ENCODE results near the gene NLRC3. TPM values are rescaled to one million over a fixed set of nuclear protein-coding genes. Genes with fewer than 3 reads are reported as not detected.

NLRC3 gene
- total RNA-seq, 2 donors from 2014 or later: 24.6 to 26.2 TPM

DNA sequence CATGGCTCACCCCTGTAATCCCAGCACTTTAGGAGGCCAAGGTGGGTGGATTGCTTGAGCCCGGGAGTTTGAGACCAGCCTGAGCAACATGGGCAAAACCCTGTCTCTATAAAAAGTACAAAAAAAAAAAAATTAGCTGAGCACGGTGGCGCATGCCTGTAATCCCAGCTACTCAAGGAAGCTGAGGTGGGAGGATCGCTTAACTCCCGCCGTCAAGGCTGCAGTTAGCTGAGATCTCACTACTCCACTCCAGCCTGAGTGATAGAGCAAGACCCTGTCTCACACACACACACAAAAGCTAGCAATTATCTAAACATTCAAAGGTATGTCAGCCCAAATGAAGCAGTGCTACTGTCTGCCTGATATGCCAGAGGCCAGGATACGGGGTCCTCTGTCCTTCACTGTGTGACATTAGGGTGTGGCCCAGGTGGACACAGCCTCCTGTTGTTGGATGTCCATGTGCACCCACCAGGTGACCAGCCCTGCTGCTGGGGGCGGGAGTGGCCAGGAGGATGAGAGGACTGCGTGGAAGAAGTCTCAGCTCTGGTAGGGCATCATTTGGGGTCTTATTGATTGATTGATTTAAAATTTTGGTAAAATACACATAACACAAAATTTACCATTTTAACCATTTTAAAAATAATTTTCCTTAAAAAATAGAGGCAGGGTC lies 3.9 kb downstream of the NLRC3 start:
- H3K9me3 Mint-ChIP-seq: peaks cover 6 to 9% of the 10 kb centered on the region in 2 donors
- DNase-seq (ENCODE audit: low spot score in 2 of 2): no peak
- H3K36me3 Mint-ChIP-seq: peaks cover 16 to 36% of the 10 kb centered on the region in 2 donors
- no peak overlapping the region for H3K27ac Mint-ChIP-seq
- no peak for ATAC-seq

DNA sequence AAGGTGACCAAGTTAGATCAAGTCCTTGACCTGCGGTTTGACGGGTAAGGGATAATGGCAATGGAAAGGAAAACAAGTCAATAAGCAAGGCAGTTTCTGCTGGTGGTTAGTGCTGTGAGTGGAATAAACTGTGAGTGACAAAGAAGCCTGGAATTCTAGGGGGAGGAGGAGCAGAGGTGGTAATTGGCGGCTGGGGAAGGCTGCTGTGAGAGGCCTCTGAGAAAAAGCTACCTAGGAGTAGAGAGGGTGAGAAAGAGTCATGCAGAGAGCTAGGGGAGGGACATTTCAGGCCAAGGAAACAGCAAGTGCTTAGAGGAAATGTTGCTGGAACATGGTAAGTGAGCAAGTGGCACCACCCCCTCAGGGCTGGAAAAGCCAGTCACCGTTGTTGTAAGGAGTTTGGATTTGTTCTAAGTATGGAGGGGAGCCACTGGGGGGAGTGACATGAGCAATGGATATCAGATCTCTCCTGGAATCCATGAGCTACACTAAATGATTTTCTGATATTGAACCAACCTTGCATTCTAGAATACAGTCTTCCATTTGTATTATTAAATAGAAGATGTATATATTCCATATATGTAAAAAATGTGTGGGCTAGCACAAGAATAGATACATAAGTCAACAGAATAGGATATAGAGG lies 6.7 kb downstream of the NLRC3 start:
- DNase-seq (ENCODE audit: low spot score in 2 of 2) (no peak), ATAC-seq (no peak)
- Mint-ChIP-seq H3K9me3 (peaks cover 6 to 9% of the 10 kb centered on the region in 2 donors), H3K27ac (peak overlapping the region in 1 of 2 donors; percentile 30), H3K36me3 (peaks cover 6 to 23% of the 10 kb centered on the region in 2 donors)

DNA sequence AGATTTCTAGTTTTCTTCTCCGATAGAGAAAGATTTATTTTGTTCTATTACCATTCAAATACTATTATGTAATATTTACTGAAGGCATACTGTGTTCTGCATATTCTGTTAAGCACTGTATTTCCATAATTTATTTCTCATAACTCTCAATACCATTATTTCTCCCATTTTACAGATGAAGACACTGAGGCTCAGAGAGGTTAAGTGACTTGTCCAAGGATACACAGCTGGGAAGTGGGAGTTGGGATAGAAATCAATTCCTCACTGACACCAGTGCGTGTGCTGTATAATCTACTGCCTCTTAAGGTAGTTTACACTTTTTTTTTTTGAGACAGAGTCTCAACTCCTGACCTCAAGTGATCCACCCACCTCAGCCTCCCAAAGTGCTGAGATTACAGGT lies 7.4 kb downstream of the NLRC3 start:
- Mint-ChIP-seq H3K27ac (no peak overlapping the region), H3K36me3 (peaks cover 6 to 29% of the 10 kb centered on the region in 2 donors), H3K9me3 (peaks cover 6 to 9% of the 10 kb centered on the region in 2 donors)
- DNase-seq (ENCODE audit: low spot score in 2 of 2): no peak
- no peak for ATAC-seq

DNA sequence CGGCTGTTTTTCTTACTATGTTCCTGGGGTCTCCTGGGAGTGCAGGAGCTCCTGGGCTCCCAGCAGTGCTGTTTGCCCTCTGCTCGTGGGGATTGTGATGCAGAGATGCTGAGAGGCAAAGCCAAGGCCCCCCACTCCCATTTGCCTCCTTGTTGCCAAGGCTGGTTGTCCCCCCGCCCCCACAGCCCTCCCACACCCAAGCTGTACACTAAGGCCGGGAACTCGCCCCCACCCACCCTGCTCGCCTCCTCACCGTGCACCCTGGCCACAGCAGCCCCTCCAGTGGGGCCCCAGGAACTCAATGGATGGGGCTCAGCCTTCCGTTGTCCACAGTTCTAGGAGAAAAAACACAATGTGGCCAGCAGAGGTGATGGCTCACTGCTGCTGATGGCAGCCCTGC lies 10.2 kb downstream of the NLRC3 start:
- no peak overlapping the region for H3K27ac Mint-ChIP-seq
- peaks cover 6 to 25% of the 10 kb centered on the region in 2 donors for H3K36me3 Mint-ChIP-seq
- ATAC-seq (no peak), DNase-seq (ENCODE audit: low spot score in 2 of 2) (no peak)
- H3K9me3 Mint-ChIP-seq: peaks cover 6 to 9% of the 10 kb centered on the region in 2 donors

DNA sequence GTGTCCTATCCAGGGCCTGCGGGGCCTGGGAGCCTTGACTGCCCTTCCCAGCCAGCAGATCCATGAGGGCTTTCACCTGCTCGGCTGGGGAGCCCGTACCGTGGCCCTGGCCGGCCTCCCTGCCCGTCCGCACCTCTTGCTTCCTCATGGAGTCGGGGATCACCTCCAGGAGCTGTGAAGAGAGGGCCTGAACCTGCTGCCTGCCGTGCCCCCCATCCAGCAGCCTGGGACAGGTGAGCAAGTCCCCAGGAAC lies 12.4 kb downstream of the NLRC3 start:
- ATAC-seq (no peak), DNase-seq (ENCODE audit: low spot score in 2 of 2) (no peak)
- Mint-ChIP-seq H3K36me3 (peaks cover 0 to 6% of the 10 kb centered on the region in 2 donors), H3K27ac (no peak overlapping the region), H3K9me3 (no peaks in the 10 kb centered on the region)

DNA sequence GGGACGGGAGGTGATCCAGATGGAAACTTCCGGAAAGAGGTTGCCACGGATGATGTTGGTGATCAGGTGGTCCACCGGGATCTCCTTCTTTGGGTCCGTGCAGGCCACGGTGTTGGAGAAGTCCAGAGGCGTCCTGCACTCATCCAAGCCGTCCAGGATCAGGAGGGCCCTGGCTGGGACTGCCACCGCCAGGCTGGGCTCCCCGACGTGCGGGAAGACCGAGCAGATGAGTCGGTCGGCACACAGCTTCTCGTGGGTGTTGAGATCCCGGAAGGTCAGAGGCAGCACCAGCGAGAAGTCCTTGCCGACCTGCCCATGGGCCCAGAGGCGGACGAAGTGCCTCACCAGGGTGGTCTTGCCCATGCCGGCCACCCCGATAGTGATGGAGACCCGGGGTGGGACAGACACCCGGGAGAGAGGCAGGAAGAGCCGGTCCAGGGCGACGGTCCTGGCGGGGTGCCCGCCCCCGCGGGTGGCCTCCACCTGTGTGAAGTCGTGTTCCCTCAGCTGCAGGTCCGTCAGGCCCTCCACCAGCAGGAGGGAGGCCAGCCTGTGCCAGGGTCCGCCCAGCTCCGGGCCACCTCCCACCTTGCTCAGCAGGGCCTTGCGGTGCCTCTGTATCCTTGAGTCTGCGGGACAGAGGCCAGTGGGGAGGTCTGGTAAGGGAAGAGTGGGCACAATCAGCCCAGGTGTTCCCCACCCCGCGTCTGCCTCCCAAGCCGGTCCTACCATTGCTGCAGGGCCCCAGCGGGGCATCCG lies 12.9 kb downstream of the NLRC3 start:
- Mint-ChIP-seq H3K27ac (peak overlapping the region in 1 of 2 donors; percentile 66), H3K9me3 (no peaks in the 10 kb centered on the region), H3K36me3 (peaks cover 0 to 6% of the 10 kb centered on the region in 2 donors)
- no peak for ATAC-seq
- DNase-seq (ENCODE audit: low spot score in 2 of 2): no peak

DNA sequence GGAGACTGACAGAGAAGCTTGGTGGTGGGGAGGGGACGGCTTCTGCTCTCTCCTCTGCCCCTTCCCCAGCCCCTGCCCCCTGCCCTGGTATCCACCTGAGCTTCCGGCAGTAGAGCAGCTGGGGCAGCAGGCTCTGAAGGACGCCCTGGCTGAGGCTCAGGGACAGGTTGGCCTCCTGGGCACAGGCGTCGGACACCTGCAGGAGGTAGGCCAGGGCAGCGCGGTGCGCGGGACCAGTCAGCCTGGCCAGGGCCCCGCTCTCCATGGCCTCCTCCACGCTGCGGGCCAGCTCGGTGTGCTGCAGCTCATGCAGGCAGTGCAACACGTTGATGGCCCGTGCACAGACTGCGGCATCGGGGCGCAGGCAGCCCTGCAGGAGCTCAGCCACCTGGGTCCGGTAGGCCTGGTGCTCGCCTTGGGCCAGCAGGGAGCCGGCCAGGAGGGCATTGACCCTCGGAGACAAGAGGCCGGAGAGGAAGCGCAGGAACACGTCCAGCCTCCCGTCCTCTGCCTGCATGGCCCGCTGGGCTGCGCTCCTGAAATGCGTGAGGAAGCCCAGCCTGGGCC lies 14.2 kb downstream of the NLRC3 start:
- ATAC-seq: no peak
- H3K27ac Mint-ChIP-seq: peak overlapping the region in 1 of 2 donors; percentile 66
- no peak for DNase-seq (ENCODE audit: low spot score in 2 of 2)
- H3K36me3 Mint-ChIP-seq: peaks cover 0 to 6% of the 10 kb centered on the region in 2 donors
- no peaks in the 10 kb centered on the region for H3K9me3 Mint-ChIP-seq

DNA sequence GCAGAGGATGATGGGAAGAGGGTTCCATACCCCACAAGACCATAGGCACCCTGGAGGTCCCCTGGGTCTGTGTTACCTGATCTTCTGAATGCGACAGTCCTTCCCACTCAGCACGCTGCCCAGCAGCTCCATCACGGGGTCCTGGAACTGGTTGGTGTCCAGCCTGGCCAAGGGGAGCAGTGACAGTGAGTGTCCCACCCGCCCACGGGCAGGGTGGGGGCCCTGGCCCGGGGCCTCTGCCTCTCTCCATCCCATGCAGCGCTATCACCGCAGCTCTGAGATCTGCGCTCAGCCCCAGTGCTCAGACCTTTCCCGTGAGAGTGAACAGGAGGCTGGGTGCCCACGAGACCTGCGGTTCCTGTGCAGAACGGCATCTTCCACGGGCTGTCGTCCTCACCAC lies 15.6 kb downstream of the NLRC3 start:
- peaks cover 5 to 18% of the 10 kb centered on the region in 2 donors for H3K36me3 Mint-ChIP-seq
- ATAC-seq: no peak
- H3K9me3 Mint-ChIP-seq: no peaks in the 10 kb centered on the region
- DNase-seq (ENCODE audit: low spot score in 2 of 2): no peak
- peak overlapping the region in 1 of 2 donors; percentile 37 for H3K27ac Mint-ChIP-seq

DNA sequence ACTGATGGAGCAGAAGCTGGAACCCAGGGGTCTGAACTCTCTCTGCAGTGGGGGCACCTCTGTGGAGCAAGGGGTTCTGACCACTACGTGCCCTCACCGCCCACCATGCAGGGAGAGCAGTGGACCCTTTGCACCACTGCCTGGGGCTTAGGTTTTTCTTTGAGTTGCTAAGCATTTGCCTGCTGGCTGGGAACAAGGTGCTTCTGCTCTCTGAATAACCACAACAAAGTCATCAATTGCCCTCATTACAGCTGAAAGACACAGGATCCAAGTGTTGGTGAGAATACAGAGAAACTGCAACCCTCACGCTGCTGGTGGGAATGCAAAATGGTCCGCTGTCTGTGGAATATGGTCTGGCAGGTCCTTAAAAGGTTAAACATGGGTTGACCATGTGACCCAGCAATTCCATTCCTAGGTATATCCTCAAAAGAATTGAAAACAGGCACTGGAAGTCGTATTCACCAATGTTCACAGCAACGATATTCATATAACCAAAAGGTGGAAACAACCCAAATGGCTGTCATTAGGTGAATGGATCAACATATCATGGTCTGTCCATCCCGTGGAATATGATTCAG lies 22.8 kb downstream of the NLRC3 start:
- no peak for ATAC-seq
- DNase-seq (ENCODE audit: low spot score in 2 of 2): no peak
- Mint-ChIP-seq H3K36me3 (peaks cover 27 to 35% of the 10 kb centered on the region in 2 donors), H3K27ac (no peak overlapping the region), H3K9me3 (peaks cover 9% of the 10 kb centered on the region in 2 donors)

DNA sequence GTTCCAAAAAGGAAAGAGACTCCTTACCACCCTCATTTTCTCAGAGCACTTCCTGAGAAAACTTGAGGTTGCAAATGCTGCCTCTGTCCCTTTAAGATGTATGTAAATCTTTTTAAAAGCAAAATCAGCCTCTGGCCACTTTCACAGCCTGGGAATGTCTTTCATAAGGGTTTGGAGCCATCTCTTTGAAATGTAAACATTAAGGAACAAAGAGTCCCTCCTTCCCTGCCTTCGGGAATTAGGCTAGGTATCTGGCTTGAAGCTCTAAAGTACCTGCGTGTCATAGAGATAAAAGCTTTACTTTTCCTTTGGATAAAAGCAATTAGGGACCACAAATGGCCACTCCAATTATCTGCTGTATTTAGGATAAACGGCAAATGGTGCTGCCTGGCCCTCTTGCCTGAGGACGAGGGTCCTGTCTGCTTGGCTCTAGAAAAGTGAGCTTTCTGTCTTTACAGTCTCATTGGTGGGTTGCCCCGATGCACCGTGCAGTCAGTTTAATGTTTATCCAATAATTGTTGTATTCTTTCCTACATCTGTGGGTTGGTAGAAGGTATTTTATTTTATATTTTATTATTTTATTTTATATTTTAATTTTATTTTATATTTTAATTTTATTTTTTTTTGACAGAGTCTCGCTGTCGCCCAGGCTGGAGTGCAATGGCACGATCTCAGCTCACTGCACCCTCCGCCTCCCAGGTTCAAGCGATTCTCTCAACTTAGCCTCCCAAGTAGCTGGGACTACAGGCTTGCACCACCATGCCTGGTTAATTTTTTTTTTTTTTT lies 23.9 kb downstream of the NLRC3 start:
- H3K9me3 Mint-ChIP-seq: peaks cover 9% of the 10 kb centered on the region in 2 donors
- no peak overlapping the region for H3K27ac Mint-ChIP-seq
- no peak for ATAC-seq
- DNase-seq (ENCODE audit: low spot score in 2 of 2): no peak
- H3K36me3 Mint-ChIP-seq: peaks cover 27 to 35% of the 10 kb centered on the region in 2 donors

DNA sequence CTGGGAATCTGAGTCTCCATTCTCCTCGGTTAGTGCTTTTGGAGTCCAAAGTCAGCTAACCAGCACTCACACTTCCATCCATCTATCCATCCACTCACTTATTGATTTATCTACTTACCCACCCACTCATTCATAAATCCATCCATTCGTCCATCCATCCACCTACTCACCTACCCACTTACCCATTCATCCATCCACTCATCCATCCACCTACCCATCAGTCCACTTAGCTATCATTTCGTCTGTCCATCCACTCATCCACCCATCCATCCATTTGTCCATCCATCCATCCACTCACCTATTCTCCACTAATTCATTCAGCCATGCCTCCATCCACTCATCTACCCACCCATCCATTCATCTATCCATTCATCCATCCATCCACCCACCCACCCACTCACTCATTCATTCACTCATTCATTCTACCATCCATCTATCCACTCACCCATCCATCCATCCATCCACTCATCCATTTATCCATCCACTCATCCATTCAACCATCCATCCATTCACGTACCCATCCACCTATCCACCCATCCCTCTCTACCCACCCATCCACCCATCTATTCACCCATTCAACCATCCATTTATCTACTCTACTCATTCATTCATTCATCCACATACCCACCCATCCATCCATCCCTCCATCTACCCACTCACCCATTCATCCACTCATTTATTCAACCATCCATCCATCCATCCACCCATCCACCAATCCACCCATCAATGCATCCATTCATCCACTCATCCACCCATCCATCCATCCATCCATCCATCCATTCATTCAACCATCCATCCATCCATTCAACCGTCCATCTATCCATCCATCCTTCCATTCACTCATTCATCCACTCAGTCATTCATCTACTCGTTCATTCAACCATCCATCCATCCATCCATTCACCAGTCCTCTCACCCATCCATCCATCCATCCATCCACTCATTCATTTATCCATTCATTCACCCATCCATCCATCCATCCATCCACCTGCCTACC lies 26.1 kb downstream of the NLRC3 start:
- Mint-ChIP-seq H3K9me3 (peaks cover 9% of the 10 kb centered on the region in 2 donors), H3K27ac (peak overlapping the region in 1 of 2 donors; percentile 77), H3K36me3 (peaks cover 21 to 22% of the 10 kb centered on the region in 2 donors)
- ATAC-seq (no peak), DNase-seq (ENCODE audit: low spot score in 2 of 2) (no peak)

DNA sequence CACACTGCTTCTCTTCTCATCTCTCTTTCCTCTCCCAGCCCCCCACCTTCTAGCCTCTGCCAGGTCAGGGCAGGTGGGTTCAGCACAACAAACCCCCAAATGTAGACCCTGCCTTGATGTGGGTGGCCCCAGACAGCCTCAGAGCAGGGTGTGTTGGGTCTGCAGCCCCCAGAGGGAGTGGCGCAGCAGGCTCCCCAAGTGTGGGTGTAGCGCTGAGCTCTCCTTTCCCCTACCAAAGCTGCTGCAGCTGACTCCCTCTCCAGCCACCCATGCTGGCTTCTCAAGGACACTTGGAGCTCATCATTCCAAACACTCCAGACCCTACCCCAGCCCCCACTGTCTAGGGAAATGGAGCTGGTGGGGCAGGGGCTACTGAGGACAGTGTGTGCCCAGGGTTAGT lies 27.3 kb downstream of the NLRC3 start:
- peak in 1 of 2 donors; percentile 26 for ATAC-seq
- peak overlapping the region; percentile 69 to 77 for H3K27ac Mint-ChIP-seq
- DNase-seq (ENCODE audit: low spot score in 2 of 2): no peak
- H3K9me3 Mint-ChIP-seq: peaks cover 9% of the 10 kb centered on the region in 2 donors
- H3K36me3 Mint-ChIP-seq: peaks cover 21 to 22% of the 10 kb centered on the region in 2 donors

DNA sequence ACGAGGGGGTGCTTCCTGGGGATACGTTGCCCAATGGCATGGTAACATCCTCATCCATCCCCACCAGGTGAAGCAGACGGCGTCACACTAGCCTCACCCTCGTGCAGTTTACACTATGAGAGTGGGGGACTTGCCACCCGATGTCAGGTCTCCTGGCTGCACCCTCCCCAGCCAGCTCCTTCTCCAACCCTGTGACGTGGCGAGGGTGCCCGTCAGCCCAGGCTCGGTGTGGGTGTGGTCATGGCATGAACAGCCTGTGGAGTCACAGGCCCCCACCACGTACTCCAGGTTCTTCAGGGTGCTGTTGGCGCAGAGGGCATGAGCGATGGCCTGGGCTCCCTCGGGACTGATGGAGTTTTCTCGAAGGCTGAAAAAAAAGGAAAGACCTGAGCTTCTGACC lies 28.3 kb downstream of the NLRC3 start:
- ATAC-seq (no peak), DNase-seq (ENCODE audit: low spot score in 2 of 2) (no peak)
- Mint-ChIP-seq H3K27ac (peak overlapping the region; percentile 77 to 93), H3K36me3 (peaks cover 21 to 22% of the 10 kb centered on the region in 2 donors), H3K9me3 (peaks cover 9% of the 10 kb centered on the region in 2 donors)

DNA sequence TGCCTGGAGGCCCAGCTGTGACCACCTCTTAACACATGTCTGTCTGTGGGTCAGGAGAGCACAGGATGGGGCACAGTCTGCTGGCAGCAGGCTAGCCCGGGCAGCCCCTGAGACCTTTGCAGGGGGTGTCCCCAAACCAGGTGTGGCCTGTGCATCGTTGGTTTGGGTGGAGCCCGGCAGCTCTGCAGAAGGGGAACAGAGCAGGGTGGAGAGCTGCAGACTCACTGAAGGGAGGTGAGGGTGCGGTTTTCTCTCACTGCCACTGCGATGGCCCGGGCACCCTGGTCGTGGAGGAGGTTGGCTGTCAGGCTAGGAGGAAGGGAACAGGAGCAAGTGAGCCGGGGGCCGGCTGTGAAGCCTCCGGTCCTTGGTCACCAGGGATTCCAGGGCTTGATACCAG lies 28.8 kb downstream of the NLRC3 start:
- H3K9me3 Mint-ChIP-seq: peaks cover 9% of the 10 kb centered on the region in 2 donors
- ATAC-seq (peak in 1 of 2 donors; percentile 80), DNase-seq (ENCODE audit: low spot score in 2 of 2) (no peak)
- H3K36me3 Mint-ChIP-seq: peaks cover 21 to 22% of the 10 kb centered on the region in 2 donors
- H3K27ac Mint-ChIP-seq: peak overlapping the region; percentile 77 to 93

All from activated naive CD4-positive, alpha-beta T cell treated with anti-CD3 and anti-CD28 coated beads, Interleukin-2, amount 50 U/mL, for 72 hours (primary cell).